GM18507 (cell line): Measurements from ENCODE around the gene UBE2O.

ENCODE experiments used
- DNase-seq: peaks from one replicate; pipeline ENCODE4 v3.0.0; 2011; ENCODE audit warnings: low read depth; ENCODE audit not compliant: insufficient read length; ENCODE audit errors: extremely low spot score
- FAIRE-seq: peaks from 2 replicates; lab custom pipeline; 2011; peaks lifted over from hg19 to GRCh38; lab: Jason Lieb, UNC

Gene UBE2O

GRCh38 chr17:76422406-76422805, 30.5 kb downstream of the UBE2O start:
- no peak for DNase-seq
- FAIRE-seq: no peak

DNA sequence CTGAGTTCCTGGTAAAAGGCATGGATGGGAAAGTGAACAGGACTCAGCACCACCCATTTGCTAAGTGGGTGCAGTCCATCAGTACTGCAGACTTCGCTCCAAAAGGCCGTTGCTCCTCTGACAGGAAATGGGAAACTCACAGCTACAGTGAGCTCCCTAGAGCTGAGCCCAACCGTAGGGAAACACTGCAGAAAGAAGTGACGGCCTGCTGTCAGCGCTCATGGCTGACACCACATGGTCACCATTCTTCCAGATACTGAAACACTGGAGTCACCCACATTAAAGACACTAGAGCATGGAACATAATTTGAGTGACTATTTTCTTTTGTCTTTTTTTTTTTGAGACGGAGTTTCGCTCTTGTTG, 31.9 kb downstream of the UBE2O start:
- DNase-seq (no peak), FAIRE-seq (no peak)

DNA sequence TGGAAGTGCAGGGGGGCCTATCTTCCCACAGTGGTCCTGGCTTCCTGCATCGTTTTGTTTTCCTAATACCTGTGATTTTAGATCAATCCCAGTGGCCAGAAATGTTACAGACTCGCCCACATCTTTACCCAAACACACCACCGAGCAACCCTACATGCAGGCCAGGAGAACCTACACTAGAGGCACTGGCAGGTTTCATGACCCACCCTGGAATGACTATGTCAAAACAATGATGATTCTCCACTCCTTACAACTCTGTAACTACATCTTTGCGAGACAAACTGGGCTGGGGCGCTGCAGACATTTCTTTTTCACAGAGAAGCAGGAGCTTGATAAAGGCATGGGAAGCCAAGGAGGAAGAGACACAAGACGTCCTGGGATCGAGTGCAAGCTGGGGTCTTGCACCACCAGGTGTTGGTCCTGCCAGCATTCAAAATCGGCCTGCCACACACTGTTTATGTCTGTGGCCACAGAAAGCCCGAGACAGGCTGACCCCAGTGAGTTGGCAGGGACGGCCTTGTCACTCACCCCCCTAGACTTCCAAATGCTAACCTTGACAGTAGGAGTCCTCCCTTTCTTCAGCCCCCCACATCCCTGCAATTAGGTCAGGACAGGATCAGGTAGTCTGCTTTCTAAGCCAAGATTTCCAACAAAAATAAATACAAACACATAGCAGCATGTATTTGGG, 32.5 kb downstream of the UBE2O start:
- DNase-seq (no peak), FAIRE-seq (no peak)

GRCh38 chr17:76419576-76420260, 33.2 kb downstream of the UBE2O start:
- DNase-seq: no peak
- FAIRE-seq: no peak

GRCh38 chr17:76417499-76418143, 35.3 kb downstream of the UBE2O start:
- DNase-seq: no peak

DNA sequence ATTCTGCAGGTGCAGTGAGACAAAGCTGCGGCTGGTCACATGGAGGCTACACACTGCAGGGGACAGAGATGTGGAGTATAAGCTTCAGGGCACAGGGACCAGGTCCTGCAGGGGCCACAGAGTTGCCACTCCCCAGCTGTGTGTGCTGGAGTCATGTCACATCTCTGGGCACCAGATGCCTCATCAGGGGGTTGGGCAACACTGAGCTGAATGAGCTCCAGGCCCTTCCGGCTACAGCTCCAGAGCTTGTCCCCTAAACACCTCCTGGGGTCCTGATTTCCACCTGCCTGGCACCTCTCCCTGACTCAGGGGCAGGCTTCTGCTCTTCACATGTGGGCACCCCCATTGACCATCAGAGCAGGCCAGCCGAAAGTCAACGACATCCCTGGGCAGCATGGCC, 36.1 kb downstream of the UBE2O start:
- DNase-seq: no peak
- FAIRE-seq: no peak

More at GRCh38 chr17:76417499-76418143, 35.3 kb downstream of the UBE2O start:
- FAIRE-seq: no peak

DNA sequence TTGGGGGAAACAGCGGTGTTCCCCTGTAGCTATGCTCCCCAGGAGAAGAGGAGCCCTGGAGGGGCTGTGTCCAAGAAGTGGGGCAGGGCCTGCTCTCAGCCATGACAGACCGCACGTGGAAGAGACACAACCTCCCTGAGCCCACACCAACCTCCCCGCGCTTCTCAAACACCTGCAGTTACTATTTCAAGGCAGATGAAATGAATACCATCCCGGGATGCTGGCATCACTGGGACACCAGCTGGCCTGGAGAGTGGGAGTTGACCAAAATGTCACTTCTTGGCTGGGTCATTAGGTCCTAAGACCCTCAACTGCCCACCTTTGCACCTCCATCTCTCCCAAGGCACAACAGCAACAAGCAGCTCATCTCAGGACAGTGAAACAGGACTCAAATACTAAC, 36.5 kb downstream of the UBE2O start:
- DNase-seq (no peak), FAIRE-seq (no peak)

DNA sequence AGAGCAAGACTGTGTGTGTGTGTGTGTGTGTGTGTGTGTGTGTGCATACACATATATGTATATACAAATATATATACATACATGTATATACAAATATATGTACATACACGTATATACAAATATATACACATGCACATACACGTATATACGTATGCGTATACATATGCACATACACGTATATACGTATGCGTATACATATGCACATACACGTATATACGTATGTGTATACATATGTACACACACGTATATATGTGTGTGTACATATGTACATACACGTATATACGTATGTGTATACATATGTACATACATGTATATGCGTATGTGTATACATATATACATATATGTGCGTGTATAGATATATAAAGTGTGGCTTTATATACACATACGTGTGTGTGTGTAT, 37.2 kb downstream of the UBE2O start:
- DNase-seq: no peak
- no peak for FAIRE-seq

- DNase-seq (no peak), FAIRE-seq (no peak)
Observed at GRCh38 chr17:76414334-76415295, 38.3 kb downstream of the UBE2O start.

DNA sequence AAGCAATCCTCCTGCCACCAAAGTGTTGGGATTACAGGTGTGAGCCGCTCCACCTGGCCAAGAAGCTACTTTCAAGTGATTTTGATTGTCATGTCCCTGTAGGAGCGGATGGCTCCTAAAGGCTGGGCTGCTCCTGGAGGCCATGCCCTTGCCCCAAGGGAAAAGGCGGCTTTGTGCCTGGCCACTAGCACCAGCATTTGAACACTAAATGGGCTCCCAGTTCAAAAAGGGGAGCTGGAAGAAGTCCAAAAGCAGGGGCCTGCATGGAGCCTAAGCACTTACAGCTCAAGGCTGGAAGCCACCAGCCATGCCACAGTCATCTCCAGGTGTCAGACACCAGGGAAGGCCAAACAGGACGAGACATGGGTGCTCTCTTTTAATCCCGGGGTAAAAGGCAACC, 41.7 kb downstream of the UBE2O start:
- DNase-seq: no peak
- FAIRE-seq: no peak

DNA sequence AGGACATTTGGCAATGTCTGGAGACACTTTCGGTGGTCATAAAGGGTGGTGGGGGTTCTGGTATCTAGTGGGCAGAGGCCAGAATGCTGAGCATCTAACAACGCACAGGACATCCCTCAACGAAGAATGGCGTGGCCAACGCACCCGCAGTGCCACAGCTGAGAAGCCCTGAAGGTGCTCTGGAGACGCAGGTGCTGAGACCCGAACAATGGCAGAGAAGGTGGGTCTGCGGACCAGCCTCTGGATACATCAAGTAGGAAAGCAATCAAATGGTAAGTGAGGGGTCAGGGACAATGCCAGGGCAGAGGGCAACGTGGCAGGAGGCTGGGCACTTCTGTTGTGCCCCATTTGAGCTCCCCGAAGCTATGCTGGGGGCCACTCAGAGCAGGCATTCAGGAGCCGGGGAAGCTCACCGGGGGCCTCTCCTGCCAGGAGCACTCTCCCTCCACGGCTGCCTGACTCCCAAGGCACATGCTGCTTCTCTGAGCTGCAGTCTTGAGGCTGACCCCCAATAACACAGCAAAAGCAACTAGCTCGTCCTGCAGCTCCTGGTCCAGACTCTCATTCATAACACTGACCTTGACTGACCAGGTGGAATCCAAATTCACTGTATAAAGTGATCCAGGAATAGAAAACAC, 42.5 kb downstream of the UBE2O start:
- FAIRE-seq: no peak
- DNase-seq: no peak

DNA sequence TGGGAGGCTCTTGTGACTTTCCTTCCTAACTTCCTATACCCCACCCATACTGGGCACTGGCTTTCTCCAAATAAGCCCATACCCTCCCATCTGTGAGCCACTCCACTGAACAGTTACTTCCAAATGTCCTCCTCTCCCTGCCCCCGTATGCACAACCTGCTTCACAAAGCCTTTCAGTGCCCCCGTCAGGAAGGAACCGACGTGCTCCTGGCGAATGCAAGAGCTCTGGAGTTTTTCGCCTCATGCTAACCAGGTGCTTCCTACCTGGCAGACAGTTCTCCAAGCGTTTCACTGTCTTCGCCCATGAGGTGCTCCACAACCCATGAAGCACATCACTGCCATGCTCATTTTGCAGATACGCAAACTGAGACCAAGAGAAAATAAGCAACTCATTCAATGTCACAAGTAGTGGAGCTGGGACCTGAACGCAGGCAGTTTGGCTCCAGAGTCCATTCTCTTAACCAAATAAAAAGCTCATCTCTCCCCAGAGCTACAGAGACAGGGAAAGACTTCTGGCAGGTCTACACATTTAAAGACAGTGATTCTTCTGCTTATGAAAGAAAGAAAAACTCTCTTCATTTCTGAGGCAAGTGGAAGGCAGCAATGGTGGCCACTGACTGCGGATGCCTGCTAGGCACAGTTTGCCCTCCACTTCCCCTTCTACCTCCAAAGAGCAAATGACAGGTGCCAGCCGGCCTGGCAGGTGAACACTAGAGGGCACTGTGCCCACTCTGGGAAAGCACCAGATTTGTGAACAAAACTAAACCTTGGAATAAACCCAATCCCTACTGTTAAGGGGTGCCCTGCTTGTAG, 44.7 kb downstream of the UBE2O start:
- peak; percentile 48 for DNase-seq
- peak; percentile 71 for FAIRE-seq

GRCh38 chr17:76407509-76407908, 45.4 kb downstream of the UBE2O start:
- FAIRE-seq: no peak

DNA sequence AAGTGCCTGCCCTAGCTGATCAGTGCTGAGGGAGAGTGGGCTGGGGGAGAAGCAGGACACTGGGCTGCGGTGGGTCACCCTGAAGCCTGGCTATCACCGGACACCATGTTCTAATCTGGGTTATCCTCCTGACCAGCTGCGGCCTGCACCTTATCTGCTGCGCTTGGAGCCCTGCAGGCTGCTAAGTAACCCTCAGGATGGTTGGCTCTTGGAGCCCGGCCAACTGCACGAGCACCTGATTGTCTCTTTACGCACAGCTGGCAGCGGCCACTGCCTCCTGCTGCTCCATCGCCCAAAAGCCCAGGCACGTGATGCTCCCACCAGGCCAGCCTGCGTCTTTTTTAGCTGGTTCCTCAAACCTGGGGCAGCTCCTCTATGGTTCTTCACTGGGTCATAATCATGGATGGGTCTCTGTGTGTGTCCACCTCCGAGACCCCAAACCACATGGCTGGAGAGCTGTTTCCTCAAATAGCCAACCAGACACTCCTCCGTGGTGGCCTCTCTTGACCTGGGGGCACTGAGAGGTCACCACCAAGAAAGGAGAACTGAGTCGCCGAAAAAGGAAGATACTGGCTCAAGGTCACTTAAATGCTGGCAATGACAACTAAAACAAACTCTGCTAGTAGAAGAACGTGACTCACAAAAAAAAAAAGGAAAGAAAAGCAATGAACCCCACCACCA, 46.8 kb downstream of the UBE2O start:
- DNase-seq (no peak), FAIRE-seq (no peak)

More at GRCh38 chr17:76407509-76407908, 45.4 kb downstream of the UBE2O start:
- no peak for DNase-seq

GRCh38 chr17:76405607-76405966, 47.4 kb downstream of the UBE2O start:
- FAIRE-seq: no peak
- no peak for DNase-seq

- DNase-seq (no peak), FAIRE-seq (no peak)
Observed at GRCh38 chr17:76404976-76405563, 47.9 kb downstream of the UBE2O start.

DNA sequence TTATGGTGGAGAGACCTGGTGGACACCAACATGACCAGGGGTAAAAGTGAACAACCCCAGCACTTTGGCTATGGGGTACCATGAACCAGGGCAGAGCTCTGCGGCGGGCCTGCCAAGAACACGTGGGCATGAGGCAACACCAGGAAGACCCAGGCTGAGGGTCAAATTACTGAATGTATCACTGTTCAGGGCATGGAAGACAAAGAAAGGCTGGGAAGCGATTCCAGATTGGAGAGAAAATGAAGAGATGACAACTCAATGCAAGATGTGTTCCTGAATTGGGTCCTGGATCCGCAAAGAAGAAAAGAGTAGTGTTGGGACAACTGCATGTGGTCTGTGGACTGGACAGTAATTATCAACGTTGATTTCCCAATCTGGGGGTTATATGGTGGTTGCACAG, 48.7 kb downstream of the UBE2O start:
- FAIRE-seq (no peak), DNase-seq (no peak)

GRCh38 chr17:76402711-76403110, 50.2 kb downstream of the UBE2O start:
- no peak for DNase-seq
- no peak for FAIRE-seq
